IPS-15b (cell line): ENCODE measurements around the gene CDKL5.

Experiments used
- H3K27me3 ChIP-seq: one replicate; pipeline ENCODE4 v1.6.1; 2013; ENCODE audit warnings: low read length; ENCODE audit not compliant: control insufficient read depth, insufficient read depth
- H3K36me3 ChIP-seq: one replicate; pipeline ENCODE4 v1.6.1; 2013; ENCODE audit warnings: low read length; ENCODE audit not compliant: control insufficient read depth, insufficient read depth
- H3K4me1 ChIP-seq: one replicate; pipeline ENCODE4 v1.6.1; 2013; ENCODE audit warnings: mild to moderate bottlenecking, low read length; ENCODE audit not compliant: control insufficient read depth, insufficient read depth
- H3K4me3 ChIP-seq: one replicate; pipeline ENCODE4 v1.5.1; 2013; ENCODE audit warnings: low read depth, low read length
- H3K9ac ChIP-seq: one replicate; pipeline ENCODE4 v1.6.1; 2013; ENCODE audit warnings: low read depth, mild to moderate bottlenecking, low read length
- H3K9me3 ChIP-seq: one replicate; pipeline ENCODE4 v1.6.1; 2013; ENCODE audit warnings: mild to moderate bottlenecking, low read length; ENCODE audit not compliant: control insufficient read depth, insufficient read depth

The CDKL5 gene

GRCh38 chrX:18543738-18544137, 118.3 kb downstream of the CDKL5 start:
- no peak overlapping the region for H3K9ac ChIP-seq
- H3K27me3 ChIP-seq: no peaks in the 10 kb centered on the region
- H3K36me3 ChIP-seq: no peaks in the 10 kb centered on the region
- H3K4me1 ChIP-seq: no peaks in the 10 kb centered on the region
- no peak overlapping the region for H3K4me3 ChIP-seq
- H3K9me3 ChIP-seq: no peaks in the 10 kb centered on the region

GRCh38 chrX:18545771-18546170, 120.4 kb downstream of the CDKL5 start:
- Histone ChIP-seq H3K4me1 (peaks cover 6% of the 10 kb centered on the region), H3K9ac (no peak overlapping the region), H3K4me3 (no peak overlapping the region), H3K27me3 (no peaks in the 10 kb centered on the region), H3K9me3 (no peaks in the 10 kb centered on the region), H3K36me3 (no peaks in the 10 kb centered on the region)

GRCh38 chrX:18548996-18549395, 123.6 kb downstream of the CDKL5 start:
- H3K36me3 ChIP-seq: no peaks in the 10 kb centered on the region

GRCh38 chrX:18549643-18550042, 124.2 kb downstream of the CDKL5 start:
- Histone ChIP-seq H3K36me3 (no peaks in the 10 kb centered on the region), H3K9ac (no peak overlapping the region), H3K9me3 (no peaks in the 10 kb centered on the region), H3K27me3 (no peaks in the 10 kb centered on the region), H3K4me3 (no peak overlapping the region), H3K4me1 (peaks cover 6% of the 10 kb centered on the region)

More at GRCh38 chrX:18548996-18549395, 123.6 kb downstream of the CDKL5 start:
- Histone ChIP-seq H3K9ac (no peak overlapping the region), H3K27me3 (no peaks in the 10 kb centered on the region), H3K9me3 (no peaks in the 10 kb centered on the region), H3K4me3 (no peak overlapping the region), H3K4me1 (peaks cover 6% of the 10 kb centered on the region)

GRCh38 chrX:18557879-18558278, 132.5 kb downstream of the CDKL5 start:
- no peaks in the 10 kb centered on the region for H3K9me3 ChIP-seq
- no peaks in the 10 kb centered on the region for H3K36me3 ChIP-seq
- no peaks in the 10 kb centered on the region for H3K4me1 ChIP-seq
- H3K4me3 ChIP-seq: no peak overlapping the region
- H3K9ac ChIP-seq: no peak overlapping the region
- H3K27me3 ChIP-seq: no peaks in the 10 kb centered on the region

- Histone ChIP-seq H3K9me3 (no peaks in the 10 kb centered on the region), H3K4me3 (no peak overlapping the region), H3K36me3 (no peaks in the 10 kb centered on the region), H3K4me1 (no peaks in the 10 kb centered on the region), H3K27me3 (no peaks in the 10 kb centered on the region), H3K9ac (no peak overlapping the region)
Measured at GRCh38 chrX:18558799-18559198, 133.4 kb downstream of the CDKL5 start.

- Histone ChIP-seq H3K4me3 (no peak overlapping the region), H3K36me3 (no peaks in the 10 kb centered on the region), H3K27me3 (no peaks in the 10 kb centered on the region), H3K9ac (no peak overlapping the region), H3K4me1 (no peaks in the 10 kb centered on the region), H3K9me3 (no peaks in the 10 kb centered on the region)
Measured at GRCh38 chrX:18561020-18561419, 135.6 kb downstream of the CDKL5 start.

- no peaks in the 10 kb centered on the region for H3K9me3 ChIP-seq
- H3K4me1 ChIP-seq: no peaks in the 10 kb centered on the region
- H3K9ac ChIP-seq: no peak overlapping the region
- H3K27me3 ChIP-seq: no peaks in the 10 kb centered on the region
- no peak overlapping the region for H3K4me3 ChIP-seq
- H3K36me3 ChIP-seq: no peaks in the 10 kb centered on the region
Measured at GRCh38 chrX:18565727-18566126, 140.3 kb downstream of the CDKL5 start.

- H3K36me3 ChIP-seq: no peaks in the 10 kb centered on the region
- H3K9ac ChIP-seq: no peak overlapping the region
- no peaks in the 10 kb centered on the region for H3K27me3 ChIP-seq
- H3K4me1 ChIP-seq: no peaks in the 10 kb centered on the region
- H3K9me3 ChIP-seq: no peaks in the 10 kb centered on the region
- H3K4me3 ChIP-seq: no peak overlapping the region
Measured at GRCh38 chrX:18566748-18567147, 141.3 kb downstream of the CDKL5 start.

GRCh38 chrX:18573556-18573955, 148.1 kb downstream of the CDKL5 start:
- no peak overlapping the region for H3K9ac ChIP-seq
- H3K27me3 ChIP-seq: no peaks in the 10 kb centered on the region
- no peaks in the 10 kb centered on the region for H3K4me1 ChIP-seq
- no peaks in the 10 kb centered on the region for H3K9me3 ChIP-seq
- no peak overlapping the region for H3K4me3 ChIP-seq
- H3K36me3 ChIP-seq: no peaks in the 10 kb centered on the region

GRCh38 chrX:18574591-18574990, 149.2 kb downstream of the CDKL5 start:
- H3K4me3 ChIP-seq: no peak overlapping the region
- no peaks in the 10 kb centered on the region for H3K27me3 ChIP-seq
- no peaks in the 10 kb centered on the region for H3K4me1 ChIP-seq
- H3K36me3 ChIP-seq: no peaks in the 10 kb centered on the region
- H3K9ac ChIP-seq: no peak overlapping the region
- H3K9me3 ChIP-seq: no peaks in the 10 kb centered on the region

- Histone ChIP-seq H3K9me3 (no peaks in the 10 kb centered on the region), H3K4me1 (no peaks in the 10 kb centered on the region), H3K4me3 (no peak overlapping the region), H3K36me3 (no peaks in the 10 kb centered on the region), H3K27me3 (no peaks in the 10 kb centered on the region), H3K9ac (no peak overlapping the region)
Measured at GRCh38 chrX:18575744-18576143, 150.3 kb downstream of the CDKL5 start.

GRCh38 chrX:18577400-18577799, 152.0 kb downstream of the CDKL5 start:
- Histone ChIP-seq H3K27me3 (no peaks in the 10 kb centered on the region), H3K4me3 (no peak overlapping the region), H3K9me3 (no peaks in the 10 kb centered on the region), H3K9ac (no peak overlapping the region), H3K36me3 (no peaks in the 10 kb centered on the region), H3K4me1 (no peaks in the 10 kb centered on the region)
